HS-5 (cell line): ENCODE data around the gene ACTL10.
"Not testable (repeated sequence)": the region's sequence is repeated elsewhere in the genome, so short reads cannot be mapped to it uniquely, and the experiment has no call there.

Source experiments
- DNase-seq: peaks from one replicate; pipeline ENCODE4 v3.0.0-alpha.2; 2012; ENCODE audit warnings: low read depth

The ACTL10 gene

GRCh38 chr20:33666293-33667244, at the start of gene ACTL10:
Gene ACTL10 (plus strand): TSS chr20:33666943. CDS start chr20:33667498, 555 bp downstream.
- peak; percentile 96 for DNase-seq

- DNase-seq = no peak
Measured at GRCh38 chr20:33621717-33622400, 44.9 kb upstream of the ACTL10 start.

DNA sequence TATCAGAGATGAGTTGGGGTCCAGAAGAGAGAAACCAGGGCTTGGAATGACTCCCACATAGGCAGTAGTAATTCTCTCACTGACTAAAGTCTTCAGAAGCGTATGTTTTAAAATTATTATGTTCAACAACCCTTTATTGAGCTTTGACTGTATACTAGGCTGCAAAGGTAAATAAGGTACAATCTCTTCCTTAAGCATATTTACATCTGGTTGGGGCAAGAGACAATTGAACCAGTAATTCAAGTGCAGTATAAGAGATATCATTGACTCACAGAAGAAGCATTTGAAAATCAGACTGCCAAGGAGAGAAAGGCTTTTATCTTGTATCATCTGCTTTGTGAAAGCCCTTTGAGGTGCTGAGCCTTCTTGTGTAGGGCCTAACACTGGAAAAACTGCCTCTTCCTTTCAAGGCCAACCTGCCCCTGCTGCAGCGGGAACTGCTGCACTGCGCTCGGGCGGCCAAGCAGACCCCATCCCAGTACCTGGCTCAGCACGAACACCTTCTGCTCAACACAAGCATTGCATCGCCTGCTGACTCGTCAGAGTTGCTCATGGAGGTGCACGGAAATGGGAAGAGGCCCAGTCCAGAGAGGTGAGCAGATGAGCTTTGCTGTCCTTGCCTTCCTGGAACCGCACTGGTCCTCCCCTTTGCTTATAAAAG, 43.9 kb upstream of the ACTL10 start:
- DNase-seq = no peak

DNA sequence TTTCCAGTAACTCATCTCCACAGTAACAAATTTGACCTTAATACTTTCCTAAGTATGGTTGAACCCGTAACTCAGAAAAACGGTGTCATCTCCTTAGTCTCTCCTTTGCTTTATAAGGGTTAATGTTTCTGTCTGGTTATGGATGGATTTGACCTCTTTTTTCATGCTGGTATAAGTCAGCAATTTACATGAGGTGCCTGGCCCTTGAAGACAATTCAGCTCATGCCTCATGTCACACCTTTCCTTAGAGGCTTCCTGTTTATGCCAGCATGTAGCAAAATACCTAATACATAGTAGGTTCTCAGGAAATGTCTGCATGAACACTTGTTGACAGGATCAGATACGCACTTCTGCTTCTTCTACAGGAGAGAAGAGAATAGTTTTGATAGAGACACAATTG, 42.3 kb upstream of the ACTL10 start:
- no peak for DNase-seq

DNA sequence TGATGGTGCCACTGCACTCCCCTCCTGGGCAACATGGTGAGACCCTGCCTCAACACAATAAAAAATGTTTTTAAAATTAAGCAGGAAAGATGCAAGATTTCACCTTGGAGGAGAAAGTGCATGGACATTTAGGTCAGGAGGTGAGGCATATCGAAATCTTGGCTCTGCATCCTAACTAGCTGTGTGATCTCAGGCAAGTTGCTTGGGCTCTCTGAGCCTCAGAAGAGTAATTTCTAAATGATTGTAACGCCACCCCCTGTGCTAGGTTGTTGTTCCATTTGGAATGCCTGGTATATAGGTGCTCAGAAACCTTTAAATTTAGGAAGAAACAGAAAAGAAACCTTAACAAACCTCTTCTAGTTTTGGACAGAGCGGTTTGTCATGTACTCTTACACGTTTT, 40.6 kb upstream of the ACTL10 start:
- DNase-seq = no peak

- no peak for DNase-seq
Measured at GRCh38 chr20:33627577-33628216, 39.0 kb upstream of the ACTL10 start.

GRCh38 chr20:33629533-33629932, 37.2 kb upstream of the ACTL10 start:
- DNase-seq = no peak

DNA sequence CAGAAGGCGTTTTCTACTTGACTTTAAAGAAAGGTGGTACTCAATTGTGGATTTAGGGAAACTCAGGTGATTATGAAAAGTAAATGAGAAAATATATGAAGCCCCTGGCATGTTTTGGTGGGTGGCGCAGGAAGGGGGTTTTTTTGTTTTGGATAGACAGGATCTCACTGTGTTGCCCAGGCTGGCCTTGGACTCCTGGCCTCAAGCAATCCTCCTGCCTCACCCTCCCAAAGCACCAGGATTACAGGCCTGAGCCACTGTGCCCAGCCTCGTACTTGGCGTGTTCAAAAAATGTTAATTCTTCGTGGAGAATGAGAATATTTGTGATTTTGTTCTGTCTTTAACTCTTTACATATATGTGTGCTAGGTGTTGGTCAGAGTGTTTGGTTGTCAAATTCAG, 36.8 kb upstream of the ACTL10 start:
- DNase-seq = no peak

GRCh38 chr20:33630507-33630906, 36.2 kb upstream of the ACTL10 start:
- DNase-seq = no peak

- DNase-seq = not testable (repeated sequence)
Measured at GRCh38 chr20:33631910-33632309, 34.8 kb upstream of the ACTL10 start.

DNA sequence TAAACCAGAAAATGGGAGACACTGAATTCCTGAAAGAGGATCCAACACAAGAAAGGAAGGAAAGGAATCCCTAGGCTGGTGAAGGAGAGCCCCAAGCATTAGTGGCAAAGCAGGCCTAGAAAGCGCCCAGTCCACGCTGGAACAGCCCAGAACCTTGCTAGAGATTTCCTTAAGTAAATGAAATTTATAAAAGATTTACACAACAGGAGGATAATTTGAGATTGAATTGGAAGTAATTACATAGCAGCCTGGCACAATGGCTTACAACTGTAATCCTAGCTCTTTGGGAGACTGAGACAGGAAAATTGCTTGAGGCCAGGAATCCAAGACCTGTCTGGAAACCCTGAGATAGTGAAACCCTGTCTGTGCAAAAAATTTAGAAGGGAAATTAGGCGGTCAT, 31.4 kb upstream of the ACTL10 start:
- DNase-seq = no peak

GRCh38 chr20:33636776-33637175, 30.0 kb upstream of the ACTL10 start:
- no peak for DNase-seq

GRCh38 chr20:33640287-33640686, 26.5 kb upstream of the ACTL10 start:
- no peak for DNase-seq

DNA sequence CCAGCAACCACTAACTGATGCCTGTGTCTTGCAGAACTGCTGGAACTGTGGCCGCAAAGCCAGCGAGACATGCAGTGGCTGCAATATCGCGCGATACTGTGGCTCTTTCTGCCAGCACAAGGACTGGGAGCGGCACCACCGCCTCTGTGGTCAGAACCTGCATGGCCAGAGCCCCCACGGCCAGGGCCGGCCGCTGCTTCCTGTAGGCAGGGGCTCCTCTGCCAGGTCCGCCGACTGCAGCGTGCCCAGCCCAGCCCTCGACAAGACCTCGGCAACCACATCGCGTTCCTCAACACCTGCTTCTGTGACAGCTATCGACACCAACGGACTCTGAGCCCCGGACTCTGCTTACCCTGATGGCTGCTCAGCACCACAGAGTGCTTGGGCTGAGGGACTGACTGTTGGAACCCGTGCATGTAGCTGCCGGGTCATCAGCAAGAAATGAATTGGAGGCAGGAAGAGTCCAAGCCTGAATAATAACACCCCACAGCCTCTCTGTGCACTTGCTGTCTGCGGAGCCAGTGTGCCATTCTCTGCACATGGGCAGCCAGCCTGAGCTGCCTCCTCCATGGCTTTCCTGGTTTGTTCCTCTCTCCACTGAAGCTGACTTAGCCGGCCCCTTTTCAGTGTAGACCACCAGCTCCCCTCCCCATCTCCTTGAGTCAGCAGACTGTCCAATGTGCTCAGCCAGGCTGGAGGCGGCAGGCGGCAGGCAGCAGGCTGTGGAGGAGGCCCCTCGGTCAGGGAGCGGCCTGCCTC, 22.3 kb upstream of the ACTL10 start:
- DNase-seq = no peak

DNA sequence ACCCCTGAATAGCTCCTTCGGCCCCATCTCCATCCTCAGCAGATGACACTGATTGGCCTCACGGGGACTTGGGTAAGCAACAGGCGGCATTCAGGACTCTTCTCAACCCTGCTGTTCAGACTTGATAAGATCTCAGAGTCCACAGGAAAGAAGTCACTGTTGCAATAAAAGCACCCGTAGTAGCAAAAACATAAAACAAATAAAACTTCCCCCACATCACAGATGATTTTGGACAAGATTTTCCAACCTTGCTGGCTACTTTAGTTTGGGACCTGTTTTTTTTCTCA, 21.7 kb upstream of the ACTL10 start:
- DNase-seq = no peak

GRCh38 chr20:33645396-33645795, 21.3 kb upstream of the ACTL10 start:
- no peak for DNase-seq

- no peak for DNase-seq
Measured at GRCh38 chr20:33646191-33646590, 20.6 kb upstream of the ACTL10 start.

GRCh38 chr20:33646959-33647602, 19.7 kb upstream of the ACTL10 start:
- DNase-seq = not testable (repeated sequence)

- no peak for DNase-seq
Measured at GRCh38 chr20:33647603-33648395, 18.9 kb upstream of the ACTL10 start.

DNA sequence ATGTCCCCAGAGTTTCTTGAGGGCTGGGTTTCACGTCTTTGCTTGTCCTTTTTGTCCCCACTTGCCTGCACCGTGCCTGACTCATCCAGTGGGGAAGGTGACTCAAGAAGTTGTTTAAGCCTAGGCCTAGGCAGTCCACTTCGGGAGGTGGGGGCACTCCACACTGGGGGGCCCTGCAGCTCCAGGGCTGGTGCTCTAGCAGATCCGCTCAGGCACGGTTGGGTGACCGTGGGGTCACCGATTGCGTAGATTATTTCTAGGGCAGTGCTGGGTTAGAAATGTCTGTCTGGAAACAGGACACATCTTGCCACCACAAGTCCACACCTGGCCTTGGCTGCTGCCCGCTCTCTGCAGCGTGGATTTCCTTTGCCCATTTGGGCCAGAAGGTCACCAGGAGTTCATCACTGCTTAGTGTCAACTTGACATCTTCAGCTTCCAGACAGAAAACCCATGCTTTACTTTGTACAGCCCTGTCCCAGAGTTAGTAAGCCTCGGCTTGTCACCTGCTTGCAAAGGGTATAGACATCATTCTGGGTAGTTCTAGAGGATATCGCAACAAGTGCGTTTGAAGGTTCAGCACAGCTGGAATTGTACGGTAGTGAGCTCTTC, 18.2 kb upstream of the ACTL10 start:
- DNase-seq = no peak
